Measurements from ENCODE around the gene MRPS27. TPM values are rescaled to one million over a fixed set of nuclear protein-coding genes. Genes with fewer than 3 reads are reported as not detected.

MRPS27 gene
- polyA plus RNA-seq, 2 of the 4 experiments (the other 2 are of a cell fraction) = 81.0 to 141 TPM

DNA sequence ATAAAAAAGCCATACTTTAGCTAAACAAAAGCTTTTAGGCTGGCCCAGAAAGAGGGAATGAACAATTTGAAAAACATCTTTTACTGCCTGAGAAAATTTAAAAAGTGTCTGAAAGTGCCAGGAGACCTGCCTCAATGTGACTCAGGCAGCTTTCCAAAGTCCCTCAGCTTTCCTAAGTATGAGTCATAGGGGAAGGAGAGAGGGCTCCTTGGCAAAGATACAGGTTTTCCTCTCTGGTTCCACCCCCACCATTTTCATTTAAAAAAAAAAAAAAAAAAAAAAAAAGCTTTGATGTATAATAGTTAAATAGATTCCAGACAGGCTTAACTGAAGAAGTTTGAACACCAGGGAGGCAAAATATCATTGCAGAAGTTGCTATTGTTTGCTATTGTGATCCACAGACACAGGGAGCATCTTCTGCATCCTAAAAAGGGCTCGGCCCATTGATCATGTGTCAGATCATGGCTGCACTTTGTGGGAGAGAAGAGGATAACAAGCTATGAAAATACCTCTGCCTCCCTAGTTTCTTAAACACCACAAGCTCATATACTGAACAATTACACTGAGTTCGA, 71.5 kb downstream of the MRPS27 start:
- DNase-seq (ENCODE audit: low read depth in 1 of 2, low spot score in 1 of 2) = peak; percentile 56 to 67
- no peak for TF ChIP-seq CBX8 (IDR thresholded peaks at IDR 0.05)
- TF ChIP-seq NFE2L2 (conservative IDR thresholded peaks at IDR 0.05; ENCODE audit: low read length) = no peak
- TF ChIP-seq JUNB (IDR thresholded peaks at IDR 0.05) = peak; percentile 70
- TF ChIP-seq FOSL2 (IDR thresholded peaks at IDR 0.05) = peak; percentile 86
- TF ChIP-seq FOSL2 (CRISPR knock-in tag; IDR thresholded peaks at IDR 0.05) = peak; percentile 94
- TF ChIP-seq, protein P1, sequence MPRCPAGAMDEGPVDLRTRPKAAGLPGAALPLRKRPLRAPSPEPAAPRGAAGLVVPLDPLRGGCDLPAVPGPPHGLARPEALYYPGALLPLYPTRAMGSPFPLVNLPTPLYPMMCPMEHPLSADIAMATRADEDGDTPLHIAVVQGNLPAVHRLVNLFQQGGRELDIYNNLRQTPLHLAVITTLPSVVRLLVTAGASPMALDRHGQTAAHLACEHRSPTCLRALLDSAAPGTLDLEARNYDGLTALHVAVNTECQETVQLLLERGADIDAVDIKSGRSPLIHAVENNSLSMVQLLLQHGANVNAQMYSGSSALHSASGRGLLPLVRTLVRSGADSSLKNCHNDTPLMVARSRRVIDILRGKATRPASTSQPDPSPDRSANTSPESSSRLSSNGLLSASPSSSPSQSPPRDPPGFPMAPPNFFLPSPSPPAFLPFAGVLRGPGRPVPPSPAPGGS (IDR thresholded peaks at IDR 0.05) = 0 out of 3 replicates have a peak, but pooled peaks have one; percentile 41
- no peak for TF ChIP-seq EP300 (IDR thresholded peaks at IDR 0.05)
- TF ChIP-seq ZNF302 (CRISPR knock-in tag; IDR thresholded peaks at IDR 0.05) = no peak
- TF ChIP-seq JUN (IDR thresholded peaks at IDR 0.05) = peak in 1 of 2 experiments; percentile 42; a peak in 1 of 5 replicates
- no peak for TF ChIP-seq RARB (CRISPR knock-in tag; IDR thresholded peaks at IDR 0.05)
- TF ChIP-seq GATA3 (IDR thresholded peaks at IDR 0.05; ENCODE audit: borderline replicate concordance) = 0 out of 2 replicates have a peak, but pooled peaks have one; percentile 29
- TF ChIP-seq, protein P2, sequence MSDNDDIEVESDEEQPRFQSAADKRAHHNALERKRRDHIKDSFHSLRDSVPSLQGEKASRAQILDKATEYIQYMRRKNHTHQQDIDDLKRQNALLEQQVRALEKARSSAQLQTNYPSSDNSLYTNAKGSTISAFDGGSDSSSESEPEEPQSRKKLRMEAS (IDR thresholded peaks at IDR 0.05) = 0 out of 2 replicates have a peak, but pooled peaks have one; percentile 10
- no peak for TF ChIP-seq TP53 (CRISPR knock-in tag; IDR thresholded peaks at IDR 0.05)
- TF ChIP-seq, protein P3, sequence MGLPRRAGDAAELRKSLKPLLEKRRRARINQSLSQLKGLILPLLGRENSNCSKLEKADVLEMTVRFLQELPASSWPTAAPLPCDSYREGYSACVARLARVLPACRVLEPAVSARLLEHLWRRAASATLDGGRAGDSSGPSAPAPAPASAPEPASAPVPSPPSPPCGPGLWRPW (IDR thresholded peaks at IDR 0.05) = no peak
- no peak for TF ChIP-seq POLR2A (IDR thresholded peaks at IDR 0.05; ENCODE audit: low read length)
- Histone ChIP-seq H3K4me3 (no peak overlapping the region), H3K4me1 (peaks cover 78% of the 10 kb centered on the region), H3K4me2 (peak overlapping the region; percentile 80), H3K27ac (peak overlapping the region; percentile 66 to 80), H3K9me3 (no peaks in the 10 kb centered on the region)
- 54% methylated on average over 2 of the region's 2 CpGs for WGBS (ENCODE audit: missing lambda C conversion rate)
- ChIA-PET POLR2A (interaction anchor here (0.6 to 1.6 kb wide), 6 partner anchors 8 to 115 kb away, joined by 3 to 14 read pairs (median 4); no protein-coding TSS in a partner anchor), CTCF (interaction anchor here (0.6 to 2.8 kb wide), 9 partner anchors 21 to 491 kb away, joined by 3 to 11 read pairs (median 5); no protein-coding TSS in a partner anchor)
- no peak for FAIRE-seq
- peak; percentile 68 to 71 for ATAC-seq

DNA sequence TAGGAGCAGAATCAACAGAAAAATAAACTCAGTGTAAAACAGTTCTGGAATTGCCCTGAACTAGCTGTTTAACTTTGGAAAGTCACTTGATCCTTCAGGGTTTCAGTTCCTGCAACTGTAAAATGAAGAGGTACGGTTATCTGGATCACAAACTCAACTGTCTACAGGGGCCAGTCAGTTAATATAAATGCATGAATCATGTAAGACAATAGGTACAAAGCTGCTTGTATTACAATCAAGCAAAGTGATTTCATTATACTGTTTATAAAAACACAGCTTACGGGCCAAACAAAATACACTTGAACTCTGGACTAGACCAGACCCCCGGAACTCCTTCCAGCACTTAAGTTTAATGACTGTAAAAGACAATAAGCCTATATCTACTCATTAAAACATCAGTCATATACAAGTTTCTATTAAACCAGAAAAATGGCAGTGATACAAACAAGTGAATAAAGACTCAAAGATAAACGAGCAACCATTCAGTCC, 73.0 kb downstream of the MRPS27 start:
- FAIRE-seq (no peak), ATAC-seq (no peak), DNase-seq (ENCODE audit: low read depth in 1 of 2, low spot score in 1 of 2) (no peak)
- POLR2A ChIA-PET = no interaction called here
- Histone ChIP-seq H3K27ac (peak overlapping the region; percentile 66 to 78), H3K4me2 (peak overlapping the region; percentile 80), H3K4me1 (peaks cover 66% of the 10 kb centered on the region), H3K4me3 (no peak overlapping the region), H3K9me3 (no peaks in the 10 kb centered on the region)
- CTCF ChIA-PET = interaction anchor here (0.9 to 2.8 kb wide), 6 partner anchors 22 to 464 kb away, joined by 3 to 11 read pairs (median 4); no protein-coding TSS in a partner anchor
- TF ChIP-seq EHMT2 (IDR thresholded peaks at IDR 0.05; ENCODE audit: low read depth) (no peak), FOSL2 (IDR thresholded peaks at IDR 0.05) (no peak), FOSL2 (CRISPR knock-in tag; IDR thresholded peaks at IDR 0.05) (0 out of 2 replicates have a peak, but pooled peaks have one; percentile 12), SMC3 (IDR thresholded peaks at IDR 0.05) (no peak), ZC3H11A (IDR thresholded peaks at IDR 0.05) (no peak), CHD2 (IDR thresholded peaks at IDR 0.05; ENCODE audit: low read length, partially characterized antibody) (no peak), KDM1A (IDR thresholded peaks at IDR 0.05; ENCODE audit: low read depth) (no peak)
- TF ChIP-seq, protein P4, sequence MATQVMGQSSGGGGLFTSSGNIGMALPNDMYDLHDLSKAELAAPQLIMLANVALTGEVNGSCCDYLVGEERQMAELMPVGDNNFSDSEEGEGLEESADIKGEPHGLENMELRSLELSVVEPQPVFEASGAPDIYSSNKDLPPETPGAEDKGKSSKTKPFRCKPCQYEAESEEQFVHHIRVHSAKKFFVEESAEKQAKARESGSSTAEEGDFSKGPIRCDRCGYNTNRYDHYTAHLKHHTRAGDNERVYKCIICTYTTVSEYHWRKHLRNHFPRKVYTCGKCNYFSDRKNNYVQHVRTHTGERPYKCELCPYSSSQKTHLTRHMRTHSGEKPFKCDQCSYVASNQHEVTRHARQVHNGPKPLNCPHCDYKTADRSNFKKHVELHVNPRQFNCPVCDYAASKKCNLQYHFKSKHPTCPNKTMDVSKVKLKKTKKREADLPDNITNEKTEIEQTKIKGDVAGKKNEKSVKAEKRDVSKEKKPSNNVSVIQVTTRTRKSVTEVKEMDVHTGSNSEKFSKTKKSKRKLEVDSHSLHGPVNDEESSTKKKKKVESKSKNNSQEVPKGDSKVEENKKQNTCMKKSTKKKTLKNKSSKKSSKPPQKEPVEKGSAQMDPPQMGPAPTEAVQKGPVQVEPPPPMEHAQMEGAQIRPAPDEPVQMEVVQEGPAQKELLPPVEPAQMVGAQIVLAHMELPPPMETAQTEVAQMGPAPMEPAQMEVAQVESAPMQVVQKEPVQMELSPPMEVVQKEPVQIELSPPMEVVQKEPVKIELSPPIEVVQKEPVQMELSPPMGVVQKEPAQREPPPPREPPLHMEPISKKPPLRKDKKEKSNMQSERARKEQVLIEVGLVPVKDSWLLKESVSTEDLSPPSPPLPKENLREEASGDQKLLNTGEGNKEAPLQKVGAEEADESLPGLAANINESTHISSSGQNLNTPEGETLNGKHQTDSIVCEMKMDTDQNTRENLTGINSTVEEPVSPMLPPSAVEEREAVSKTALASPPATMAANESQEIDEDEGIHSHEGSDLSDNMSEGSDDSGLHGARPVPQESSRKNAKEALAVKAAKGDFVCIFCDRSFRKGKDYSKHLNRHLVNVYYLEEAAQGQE (IDR thresholded peaks at IDR 0.05) = no peak
- 21% methylated on average over 4 of the region's 4 CpGs for WGBS (ENCODE audit: missing lambda C conversion rate)
